ENCODE data around the gene SRPK1.

SRPK1 gene

GRCh38 chr6:35906499-35906846, 14.4 kb downstream of the SRPK1 start:
- Histone ChIP-seq H3K4me2 (ENCODE audit: low read length) (no peak overlapping the region), H3K9me2 (replicated peaks; ENCODE audit: control insufficient read depth, low read length) (no peaks in the 10 kb centered on the region), H3K27me3 (ENCODE audit: control insufficient read depth, low read length) (no peaks in the 10 kb centered on the region), H3K36me3 (ENCODE audit: control insufficient read depth, low read length) (peaks cover 85% of the 10 kb centered on the region), H3K9me3 (ENCODE audit: control insufficient read depth, insufficient read depth, low read length) (peaks cover 29% of the 10 kb centered on the region), H3K79me2 (ENCODE audit: control insufficient read depth, low read length) (peaks cover 98% of the 10 kb centered on the region), H3K4me3 (ENCODE audit: low read length) (no peak overlapping the region), H3K4me1 (ENCODE audit: control insufficient read depth, low read length) (no peaks in the 10 kb centered on the region), H4K20me1 (ENCODE audit: control insufficient read depth, insufficient read depth, low read depth, low read length) (no peaks in the 10 kb centered on the region; the same call in 1 of the 2 replicates), H3F3A (ENCODE audit: control insufficient read depth, insufficient read depth) (no peaks in the 10 kb centered on the region), H3K27ac (ENCODE audit: low read depth, low read length) (no peak overlapping the region)
- TF ChIP-seq CTCF (IDR thresholded peaks at IDR 0.05; ENCODE audit: low read depth, low read length, poor library complexity, severe bottlenecking) = no peak
- TF ChIP-seq EZH2phosphoT487 (IDR thresholded peaks at IDR 0.05; ENCODE audit: borderline replicate concordance, low read length) = no peak

GRCh38 chr6:35905841-35906498, 14.9 kb downstream of the SRPK1 start:
- H3K4me3 ChIP-seq (ENCODE audit: low read length) = no peak overlapping the region
- H3K4me2 ChIP-seq (ENCODE audit: low read length) = no peak overlapping the region
- H3K9me3 ChIP-seq (ENCODE audit: control insufficient read depth, insufficient read depth, low read length) = peaks cover 26% of the 10 kb centered on the region
- TF ChIP-seq CTCF (IDR thresholded peaks at IDR 0.05; ENCODE audit: low read depth, low read length, poor library complexity, severe bottlenecking) (no peak), EZH2phosphoT487 (IDR thresholded peaks at IDR 0.05; ENCODE audit: borderline replicate concordance, low read length) (no peak)
- no peaks in the 10 kb centered on the region; the same call in 1 of the 2 replicates for H4K20me1 ChIP-seq (ENCODE audit: control insufficient read depth, insufficient read depth, low read depth, low read length)
- no peaks in the 10 kb centered on the region for H3F3A ChIP-seq (ENCODE audit: control insufficient read depth, insufficient read depth)
- H3K4me1 ChIP-seq (ENCODE audit: control insufficient read depth, low read length) = no peaks in the 10 kb centered on the region
- H3K9me2 ChIP-seq (replicated peaks; ENCODE audit: control insufficient read depth, low read length) = no peaks in the 10 kb centered on the region
- peaks cover 98% of the 10 kb centered on the region for H3K79me2 ChIP-seq (ENCODE audit: control insufficient read depth, low read length)
- H3K36me3 ChIP-seq (ENCODE audit: control insufficient read depth, low read length) = peaks cover 85% of the 10 kb centered on the region
- H3K27ac ChIP-seq (ENCODE audit: low read depth, low read length) = no peak overlapping the region
- no peaks in the 10 kb centered on the region for H3K27me3 ChIP-seq (ENCODE audit: control insufficient read depth, low read length)

- H3K4me1 ChIP-seq (ENCODE audit: control insufficient read depth, low read length) = no peaks in the 10 kb centered on the region
- TF ChIP-seq EZH2phosphoT487 (IDR thresholded peaks at IDR 0.05; ENCODE audit: borderline replicate concordance, low read length) (no peak), CTCF (IDR thresholded peaks at IDR 0.05; ENCODE audit: low read depth, low read length, poor library complexity, severe bottlenecking) (no peak)
- H3K9me2 ChIP-seq (replicated peaks; ENCODE audit: control insufficient read depth, low read length) = no peaks in the 10 kb centered on the region
- no peaks in the 10 kb centered on the region; the same call in 1 of the 2 replicates for H4K20me1 ChIP-seq (ENCODE audit: control insufficient read depth, insufficient read depth, low read depth, low read length)
- no peak overlapping the region for H3K4me2 ChIP-seq (ENCODE audit: low read length)
- no peaks in the 10 kb centered on the region for H3K27me3 ChIP-seq (ENCODE audit: control insufficient read depth, low read length)
- H3K36me3 ChIP-seq (ENCODE audit: control insufficient read depth, low read length) = peaks cover 83% of the 10 kb centered on the region
- no peak overlapping the region for H3K27ac ChIP-seq (ENCODE audit: low read depth, low read length)
- H3K4me3 ChIP-seq (ENCODE audit: low read length) = no peak overlapping the region
- peaks cover 19% of the 10 kb centered on the region for H3K9me3 ChIP-seq (ENCODE audit: control insufficient read depth, insufficient read depth, low read length)
- no peaks in the 10 kb centered on the region for H3F3A ChIP-seq (ENCODE audit: control insufficient read depth, insufficient read depth)
- H3K79me2 ChIP-seq (ENCODE audit: control insufficient read depth, low read length) = peaks cover 98% of the 10 kb centered on the region
These were observed 15.6 kb downstream of the SRPK1 start for GRCh38 chr6:35905141-35905785.

All from DOHH2 (cell line).